IMR-90 (cell line): Measurements from ENCODE around the gene ZNF644. TPM values are rescaled to one million over a fixed set of nuclear protein-coding genes. Genes with fewer than 3 reads are reported as not detected.

ENCODE experiments used
- ATAC-seq: fragments of 200-7000 bp; cut with Tn5 transposase; 2 replicates; pipeline ENCODE4 v1.9.1; 2020; ENCODE audit warnings: low read depth, mild to moderate bottlenecking, moderate library complexity
- BruUV-seq: library from RNA; stranded (reverse); fragments of 400-500 nt; replicated peaks from 2 replicates; lab custom pipeline; 2021; lab: Mats Ljungman, UMichigan
- CTCF ChIA-PET: fragments of 300-600 bp; formaldehyde crosslinking; extraction: SDS; loops from one replicate; lab custom pipeline; 2021; ENCODE audit warnings: antibody characterized with exemption; lab: Yijun Ruan, JAX
- POLR2A ChIA-PET: fragments of 300-600 bp; sonication (Branson Sonifier 250); formaldehyde crosslinking; loops from one replicate; lab custom pipeline; 2022; ENCODE audit warnings: antibody characterized with exemption; ENCODE audit not compliant: unreplicated experiment; lab: Charles Lee
- DNase-seq: peaks from one replicate; pipeline ENCODE4 v3.0.0; 2013
- H2AFZ ChIP-seq: replicated peaks from 2 replicates; pipeline ENCODE3; 2013; ENCODE audit warnings: low read length, mild to moderate bottlenecking; ENCODE audit not compliant: poor library complexity
- H2AK5ac ChIP-seq: 2 replicates; pipeline ENCODE4 v1.6.1; 2013; ENCODE audit warnings: low read depth, low read length, inconsistent platforms
- H2AK9ac ChIP-seq: replicated peaks from 2 replicates; pipeline ENCODE3; 2013; ENCODE audit warnings: mild to moderate bottlenecking, low read depth, low read length, moderate library complexity; ENCODE audit not compliant: poor library complexity
- H2BK120ac ChIP-seq: 2 replicates; pipeline ENCODE4 v1.6.1; 2013; ENCODE audit warnings: low read depth, low read length, inconsistent platforms
- H2BK15ac ChIP-seq: 3 replicates; pipeline ENCODE4 v1.6.1; 2013; ENCODE audit warnings: low read depth, low read length, inconsistent platforms
- H2BK20ac ChIP-seq: 2 replicates; pipeline ENCODE4 v1.6.1; 2013; ENCODE audit warnings: low read depth, mild to moderate bottlenecking, inconsistent platforms, low read length, moderate library complexity
- H2BK5ac ChIP-seq: 2 replicates; pipeline ENCODE4 v1.6.1; 2013; ENCODE audit warnings: mild to moderate bottlenecking, low read depth, low read length, inconsistent platforms; ENCODE audit not compliant: poor library complexity, severe bottlenecking
- H3K14ac ChIP-seq: replicated peaks from 2 replicates; pipeline ENCODE4 v1.6.1; 2013; ENCODE audit warnings: low read depth, low read length, inconsistent platforms
- H3K18ac ChIP-seq: 2 replicates; pipeline ENCODE4 v1.6.1; 2013; ENCODE audit warnings: low read depth, low read length, control low read depth
- H3K23ac ChIP-seq: 2 replicates; pipeline ENCODE4 v1.6.1; 2013; ENCODE audit warnings: low read depth, low read length, inconsistent platforms
- H3K27ac ChIP-seq: 2 replicates; pipeline ENCODE4 v1.5.1; 2013; ENCODE audit warnings: mild to moderate bottlenecking, control low read depth, low read length; ENCODE audit not compliant: insufficient read depth
- H3K27me3 ChIP-seq: 2 replicates; pipeline ENCODE4 v1.6.1; 2013; ENCODE audit warnings: low read length; ENCODE audit not compliant: control insufficient read depth, insufficient read depth
- H3K36me3 ChIP-seq: 2 replicates; pipeline ENCODE4 v1.6.1; 2013; ENCODE audit warnings: low read length, mixed read lengths; ENCODE audit not compliant: control insufficient read depth, insufficient read depth
- H3K4ac ChIP-seq: 2 replicates; pipeline ENCODE4 v1.6.1; 2013; ENCODE audit warnings: low read depth, low read length, inconsistent platforms
- H3K4me1 ChIP-seq: 2 replicates; pipeline ENCODE4 v1.6.1; 2013; ENCODE audit warnings: low read length, mixed read lengths; ENCODE audit not compliant: control insufficient read depth, insufficient read depth
- H3K4me2 ChIP-seq: 2 replicates; pipeline ENCODE4 v1.6.1; 2013; ENCODE audit warnings: low read depth, mild to moderate bottlenecking, control low read depth, low read length, moderate library complexity
- H3K4me3 ChIP-seq: 2 replicates; pipeline ENCODE4 v1.5.1; 2013; ENCODE audit warnings: low read depth, mild to moderate bottlenecking, control low read depth, low read length, moderate library complexity; ENCODE audit not compliant: insufficient read depth
- H3K56ac ChIP-seq: 2 replicates; pipeline ENCODE4 v1.6.1; 2013; ENCODE audit warnings: low read length, inconsistent platforms; ENCODE audit not compliant: insufficient read depth; ENCODE audit errors: extremely low read depth
- H3K79me1 ChIP-seq, 2 experiments: 2 replicates each; pipeline ENCODE4 v1.6.1; 2013; ENCODE audit warnings: low read length in 2 of 2, inconsistent platforms in 1 of 2, low read depth in 1 of 2
- H3K9ac ChIP-seq: 2 replicates; pipeline ENCODE4 v1.6.1; 2013; ENCODE audit warnings: low read depth, low read length, control low read depth
- H3K9me1 ChIP-seq: 2 replicates; pipeline ENCODE4 v1.6.1; 2013; ENCODE audit warnings: low read length, inconsistent platforms; ENCODE audit not compliant: insufficient read depth
- H3K9me3 ChIP-seq: 2 replicates; pipeline ENCODE4 v1.6.1; 2013; ENCODE audit warnings: low read length; ENCODE audit not compliant: control insufficient read depth, insufficient read depth
- H4K20me1 ChIP-seq: 2 replicates; pipeline ENCODE4 v1.6.1; 2013; ENCODE audit warnings: low read length, inconsistent platforms; ENCODE audit not compliant: insufficient read depth
- H4K5ac ChIP-seq: 2 replicates; pipeline ENCODE4 v1.6.1; 2013; ENCODE audit warnings: mild to moderate bottlenecking, low read depth, low read length, control low read depth
- H4K8ac ChIP-seq, 2 experiments: 2 replicates each; pipeline ENCODE4 v1.6.1; 2013; ENCODE audit warnings: low read depth in 2 of 2, low read length in 2 of 2, control low read depth in 1 of 2, inconsistent platforms in 1 of 2
- H4K91ac ChIP-seq: 2 replicates; pipeline ENCODE4 v1.6.1; 2013; ENCODE audit warnings: low read depth, low read length, inconsistent platforms; ENCODE audit not compliant: insufficient read depth
- RAD21 ChIP-seq: IDR thresholded peaks from 2 replicates; pipeline ENCODE4 v1.6.1; 2012; ENCODE audit warnings: low read length, improper control_type of control experiment
- WGBS, 2 experiments: methylation state at CpG; one replicate each; pipeline versions ENCODE4 v1.1.5 to v1.1.7; 2013; ENCODE audit warnings: missing lambda C conversion rate in 2 of 2; ENCODE audit not compliant: insufficient read length in 1 of 2; ENCODE audit errors: extremely low coverage in 2 of 2; 5-methylcytosine and 5-hydroxymethylcytosine counted together
- dilution Hi-C: fragments of 300-500 bp; cut with HindIII; formaldehyde crosslinking; loops from one replicate; pipeline ENCODE4 v1.14.3; 2018; ENCODE audit warnings: low sequenced_read_pairs; ENCODE audit not compliant: unreplicated experiment
- in situ Hi-C: fragments of 300-500 bp; cut with MboI; formaldehyde crosslinking; loops from 3 replicates; pipeline ENCODE4 v1.14.3; 2019; ENCODE audit warnings: low sequenced_read_pairs, inconsistent platforms, mixed read lengths
- intact Hi-C: fragments of 100-400 bp; cut with micrococcal nuclease; formaldehyde crosslinking; loops from 2 replicates; pipeline ENCODE4 v1.10.0; 2022
- polyA plus RNA-seq, 3 experiments: library from polyadenylated mRNA; depleted of rRNA; stranded (reverse); fragments of >200 nt; gene quantifications; 2 replicates each; pipeline ENCODE4 v1.2.3, GENCODE V29; 2012; ENCODE audit warnings: low replicate concordance in 1 of 3
- total RNA-seq: library from RNA; depleted of rRNA; stranded (reverse); fragments of >200 nt; gene quantifications from 2 replicates; pipeline ENCODE4 v1.2.3, GENCODE V29; 2012

ZNF644 gene
- total and polyA plus RNA-seq, 2 of the 4 experiments (the other 2 are of a cell fraction) = 9.0 to 45.3 TPM

GRCh38 chr1:91004145-91004544, 17.7 kb downstream of the ZNF644 start:
- TF ChIP-seq RAD21 = no peak
- no peak overlapping the region for H3K4me2 ChIP-seq
- no peak overlapping the region for H4K8ac ChIP-seq
- no peak overlapping the region for H3K9ac ChIP-seq
- H2BK20ac ChIP-seq = no peak overlapping the region
- H3K9me1 ChIP-seq = no peaks in the 10 kb centered on the region
- no peak overlapping the region for H3K56ac ChIP-seq
- no peak overlapping the region for H2AK5ac ChIP-seq
- in situ Hi-C loops (no loop called here), dilution Hi-C loops (no loop called here), intact Hi-C loops (no loop called here)
- no peak overlapping the region for H2BK5ac ChIP-seq
- H2BK15ac ChIP-seq = no peak overlapping the region
- no peaks in the 10 kb centered on the region; the same call in 1 of the 2 replicates for H3K36me3 ChIP-seq
- H4K20me1 ChIP-seq = peaks cover 37% of the 10 kb centered on the region
- H3K18ac ChIP-seq = no peak overlapping the region
- ChIA-PET CTCF (no interaction called here), POLR2A (no interaction called here)
- no peaks in the 10 kb centered on the region for H3K27me3 ChIP-seq
- H3K4me3 ChIP-seq = no peak overlapping the region
- H3K4ac ChIP-seq = no peak overlapping the region
- H4K5ac ChIP-seq = no peak overlapping the region
- no peak overlapping the region for H2AFZ ChIP-seq
- peaks cover 10 to 28% of the 10 kb centered on the region in 2 experiments for H3K79me1 ChIP-seq
- no peak overlapping the region for H2BK120ac ChIP-seq
- no CpG with 5 or more reads among the region's 2 CpGs for WGBS, 2 experiments
- no peaks in the 10 kb centered on the region for H3K9me3 ChIP-seq
- no TSS peak for BruUV-seq
- no peak overlapping the region for H3K14ac ChIP-seq
- DNase-seq (no peak), ATAC-seq (no peak)
- no peak overlapping the region for H2AK9ac ChIP-seq
- H3K23ac ChIP-seq = no peak overlapping the region
- H3K27ac ChIP-seq = no peak overlapping the region
- H3K4me1 ChIP-seq = no peaks in the 10 kb centered on the region
- no peak overlapping the region for H4K91ac ChIP-seq
